ENCODE data around the gene TAF11L13.
"Not testable (repeated sequence)": the region's sequence is repeated elsewhere in the genome, so short reads cannot be mapped to it uniquely, and the experiment has no call there.

- TF ChIP-seq POLR2A (IDR thresholded peaks at IDR 0.05); POLR2AphosphoS5 (IDR thresholded peaks at IDR 0.05); CTCF (IDR thresholded peaks at IDR 0.05); EP300 (IDR thresholded peaks at IDR 0.05; ENCODE audit: low read depth): not testable (repeated sequence)
Measured at GRCh38 chr5:17590860-17591259, 41.0 kb upstream of the TAF11L13 start, which contains the start of gene TAF11L8.
